Measurements from ENCODE around the gene PRKN.

- TF ChIP-seq, protein P1, sequence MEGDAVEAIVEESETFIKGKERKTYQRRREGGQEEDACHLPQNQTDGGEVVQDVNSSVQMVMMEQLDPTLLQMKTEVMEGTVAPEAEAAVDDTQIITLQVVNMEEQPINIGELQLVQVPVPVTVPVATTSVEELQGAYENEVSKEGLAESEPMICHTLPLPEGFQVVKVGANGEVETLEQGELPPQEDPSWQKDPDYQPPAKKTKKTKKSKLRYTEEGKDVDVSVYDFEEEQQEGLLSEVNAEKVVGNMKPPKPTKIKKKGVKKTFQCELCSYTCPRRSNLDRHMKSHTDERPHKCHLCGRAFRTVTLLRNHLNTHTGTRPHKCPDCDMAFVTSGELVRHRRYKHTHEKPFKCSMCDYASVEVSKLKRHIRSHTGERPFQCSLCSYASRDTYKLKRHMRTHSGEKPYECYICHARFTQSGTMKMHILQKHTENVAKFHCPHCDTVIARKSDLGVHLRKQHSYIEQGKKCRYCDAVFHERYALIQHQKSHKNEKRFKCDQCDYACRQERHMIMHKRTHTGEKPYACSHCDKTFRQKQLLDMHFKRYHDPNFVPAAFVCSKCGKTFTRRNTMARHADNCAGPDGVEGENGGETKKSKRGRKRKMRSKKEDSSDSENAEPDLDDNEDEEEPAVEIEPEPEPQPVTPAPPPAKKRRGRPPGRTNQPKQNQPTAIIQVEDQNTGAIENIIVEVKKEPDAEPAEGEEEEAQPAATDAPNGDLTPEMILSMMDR (IDR thresholded peaks at IDR 0.05; ENCODE audit: insufficient read depth, low read depth, low read length) = no peak
- TF ChIP-seq EZH2 (IDR thresholded peaks at IDR 0.05; ENCODE audit: insufficient read depth, low read length) = no peak
These were observed 16.6 kb downstream of the PRKN start for GRCh38 chr6:162710936-162711335.
